Breast epithelium (tissue), 4 donors: ENCODE data around the gene EXOSC2. TPM values are rescaled to one million over a fixed set of nuclear protein-coding genes. Genes with fewer than 3 reads are reported as not detected.

Source experiments
- DNase-seq, 2 donors: peaks; one replicate each; pipeline ENCODE4 v3.0.0-alpha.2; 2019; ENCODE audit warnings: low spot score in 2 of 2
- H3K27ac ChIP-seq, 2 donors: fragments of 200-600 bp; sonication (generic) in 1 of 2; one replicate each; pipeline ENCODE4 v1.5.1; 2016 to 2019; ENCODE audit warnings: mild to moderate bottlenecking in 1 of 2
- H3K27me3 ChIP-seq, 2 donors: fragments of 200-600 bp; sonication (generic) in 1 of 2; one replicate each; pipeline versions ENCODE4 v1.5.1 to v1.6.0; 2017 to 2019; ENCODE audit warnings: control low read depth in 1 of 2, mild to moderate bottlenecking in 1 of 2
- H3K36me3 ChIP-seq: fragments of 200-600 bp; one replicate; pipeline ENCODE4 v1.5.1; 2019
- H3K4me1 ChIP-seq, 2 donors: fragments of 200-600 bp; sonication (generic); one replicate each; pipeline ENCODE4 v1.5.1; 2016 to 2019; ENCODE audit warnings: control low read depth in 1 of 2
- H3K4me3 ChIP-seq, 3 donors: fragments of 200-600 bp; sonication (generic); 1 replicate in 2 of 3; 2 replicates in 1 of 3; pipeline ENCODE4 v1.5.1; 2016 to 2019; ENCODE audit warnings: mild to moderate bottlenecking in 3 of 3, moderate library complexity in 2 of 3
- H3K9me3 ChIP-seq, 2 donors: fragments of 200-600 bp; sonication (generic) in 1 of 2; one replicate each; pipeline ENCODE4 v1.5.1; 2016 to 2019; ENCODE audit warnings: control low read depth in 1 of 2
- POLR2A ChIP-seq: fragments of 450-650 bp; IDR thresholded peaks from one replicate; pipeline ENCODE4 v1.6.1; 2016; ENCODE audit warnings: antibody characterized with exemption, mild to moderate bottlenecking, moderate library complexity
- POLR2AphosphoS5 ChIP-seq, 3 donors: sonication (generic); formaldehyde crosslinking; IDR thresholded peaks; one replicate each; pipeline ENCODE4 v1.6.1; 2017; ENCODE audit warnings: antibody characterized with exemption in 3 of 3
- intact Hi-C: fragments of 100-400 bp; cut with DNase I; formaldehyde crosslinking; loops from one replicate; pipeline ENCODE4 v1.15.1; 2023; ENCODE audit warnings: low total_unique reads
- total RNA-seq, 3 donors: library from RNA; depleted of rRNA; stranded (reverse); fragments of >200 nt; gene quantifications; one replicate each; pipeline ENCODE4 v1.1.0, GENCODE V29; 2016
- TF ChIP-seq, protein P1 (sequence below), 3 donors: fragments of 450-650 bp; IDR thresholded peaks; one replicate each; pipeline ENCODE4 v1.5.1; 2016 to 2017; ENCODE audit warnings: antibody characterized with exemption in 3 of 3, mild to moderate bottlenecking in 3 of 3, moderate library complexity in 3 of 3

The EXOSC2 gene
- total RNA-seq, 3 donors from 2014 or later = 17.8 to 32.2 (median 30.2) TPM

GRCh38 chr9:130672466-130672865, 21.1 kb upstream of the EXOSC2 start:
- Histone ChIP-seq H3K36me3 (no peaks in the 10 kb centered on the region), H3K4me1 (no peaks in the 10 kb centered on the region), H3K27me3 (peaks cover 0 to 9% of the 10 kb centered on the region in 2 donors), H3K4me3 (no peak overlapping the region), H3K27ac (no peak overlapping the region), H3K9me3 (no peaks in the 10 kb centered on the region)
- no peak for DNase-seq
- intact Hi-C loops = no loop called here
- TF ChIP-seq POLR2AphosphoS5 (IDR thresholded peaks at IDR 0.05) (no peak), POLR2A (no peak)
- TF ChIP-seq, protein P1, sequence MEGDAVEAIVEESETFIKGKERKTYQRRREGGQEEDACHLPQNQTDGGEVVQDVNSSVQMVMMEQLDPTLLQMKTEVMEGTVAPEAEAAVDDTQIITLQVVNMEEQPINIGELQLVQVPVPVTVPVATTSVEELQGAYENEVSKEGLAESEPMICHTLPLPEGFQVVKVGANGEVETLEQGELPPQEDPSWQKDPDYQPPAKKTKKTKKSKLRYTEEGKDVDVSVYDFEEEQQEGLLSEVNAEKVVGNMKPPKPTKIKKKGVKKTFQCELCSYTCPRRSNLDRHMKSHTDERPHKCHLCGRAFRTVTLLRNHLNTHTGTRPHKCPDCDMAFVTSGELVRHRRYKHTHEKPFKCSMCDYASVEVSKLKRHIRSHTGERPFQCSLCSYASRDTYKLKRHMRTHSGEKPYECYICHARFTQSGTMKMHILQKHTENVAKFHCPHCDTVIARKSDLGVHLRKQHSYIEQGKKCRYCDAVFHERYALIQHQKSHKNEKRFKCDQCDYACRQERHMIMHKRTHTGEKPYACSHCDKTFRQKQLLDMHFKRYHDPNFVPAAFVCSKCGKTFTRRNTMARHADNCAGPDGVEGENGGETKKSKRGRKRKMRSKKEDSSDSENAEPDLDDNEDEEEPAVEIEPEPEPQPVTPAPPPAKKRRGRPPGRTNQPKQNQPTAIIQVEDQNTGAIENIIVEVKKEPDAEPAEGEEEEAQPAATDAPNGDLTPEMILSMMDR (IDR thresholded peaks at IDR 0.05) = no peak

- H3K4me1 ChIP-seq = no peaks in the 10 kb centered on the region
- peaks cover 0 to 3% of the 10 kb centered on the region in 2 donors for H3K27me3 ChIP-seq
- H3K27ac ChIP-seq = no peak overlapping the region
- no peak for DNase-seq
- no peaks in the 10 kb centered on the region for H3K9me3 ChIP-seq
- H3K4me3 ChIP-seq = no peak overlapping the region
- TF ChIP-seq POLR2A = no peak
- TF ChIP-seq POLR2AphosphoS5 (IDR thresholded peaks at IDR 0.05) = no peak
- TF ChIP-seq, protein P1 (IDR thresholded peaks at IDR 0.05) = no peak
- intact Hi-C loops = no loop called here
- no peaks in the 10 kb centered on the region for H3K36me3 ChIP-seq
Measured at GRCh38 chr9:130672933-130673615, 20.5 kb upstream of the EXOSC2 start.

DNA sequence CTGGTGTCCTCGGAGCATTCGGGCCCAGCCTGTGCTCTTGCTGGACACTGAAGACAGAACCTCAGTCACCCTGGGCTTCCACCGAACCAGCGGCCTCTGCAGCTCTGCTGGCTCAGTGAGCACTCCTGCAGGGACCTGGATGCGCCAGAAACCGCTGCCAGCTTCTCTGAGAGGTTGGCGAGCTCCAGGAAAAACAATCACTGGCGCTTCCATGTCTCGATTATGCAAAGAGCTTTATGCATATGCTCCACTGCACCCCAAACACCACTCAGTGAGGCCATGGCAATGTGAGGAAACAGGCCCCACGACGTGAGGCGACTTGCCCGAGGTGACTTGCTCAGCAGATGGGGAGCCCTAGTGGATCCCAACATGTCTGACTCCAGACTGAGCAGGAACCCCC, 18.2 kb upstream of the EXOSC2 start:
- no peak overlapping the region for H3K27ac ChIP-seq

GRCh38 chr9:130677252-130677651, 16.3 kb upstream of the EXOSC2 start:
- Histone ChIP-seq H3K36me3 (no peaks in the 10 kb centered on the region), H3K9me3 (no peaks in the 10 kb centered on the region), H3K27me3 (peaks cover 0 to 5% of the 10 kb centered on the region in 2 donors), H3K4me1 (peaks cover 0 to 4% of the 10 kb centered on the region in 2 donors), H3K27ac (no peak overlapping the region), H3K4me3 (no peak overlapping the region)
- TF ChIP-seq POLR2AphosphoS5 (IDR thresholded peaks at IDR 0.05) (no peak), POLR2A (no peak)
- TF ChIP-seq, protein P1 (IDR thresholded peaks at IDR 0.05) = no peak
- intact Hi-C loops = no loop called here
- no peak for DNase-seq

More for the DNA sequence above, 18.2 kb upstream of the EXOSC2 start:
- H3K4me1 ChIP-seq = no peaks in the 10 kb centered on the region
- DNase-seq = no peak
- intact Hi-C loops = no loop called here
- TF ChIP-seq, protein P1 (IDR thresholded peaks at IDR 0.05) = no peak
- TF ChIP-seq POLR2AphosphoS5 (IDR thresholded peaks at IDR 0.05) (no peak), POLR2A (no peak)
- H3K36me3 ChIP-seq = no peaks in the 10 kb centered on the region
- H3K9me3 ChIP-seq = no peaks in the 10 kb centered on the region
- no peaks in the 10 kb centered on the region for H3K27me3 ChIP-seq
- no peak overlapping the region for H3K4me3 ChIP-seq
